Right renal pelvis (tissue), 4 donors: ENCODE measurements around the gene ULBP1. TPM values are rescaled to one million over a fixed set of nuclear protein-coding genes. Genes with fewer than 3 reads are reported as not detected.
"Not testable (repeated sequence)": the region's sequence is repeated elsewhere in the genome, so short reads cannot be mapped to it uniquely, and the experiment has no call there.

Source experiments
- DNase-seq, 4 donors: peaks; one replicate each; pipeline ENCODE4 v3.0.0-alpha.2; 2013; ENCODE audit warnings: low read depth in 4 of 4, low spot score in 3 of 4, missing footprints in 1 of 4
- polyA plus RNA-seq, 4 donors: library from polyadenylated mRNA; unstranded; fragments of 120-200 nt; gene quantifications; one replicate each; pipeline ENCODE4 v1.2.1, GENCODE V29; 2013; ENCODE audit not compliant: insufficient read length in 4 of 4

ULBP1 gene
- 1 to 10 TPM; 1.5 to 2.1 (median 1.8) TPM for polyA plus RNA-seq

GRCh38 chr6:149963462-149964307, at the start of gene ULBP1:
Gene ULBP1 (plus strand): TSS chr6:149963943. CDS start chr6:149964050, 107 bp downstream.
- DNase-seq = peak in 1 of 4 donors; percentile 47

- no peak for DNase-seq
These were observed 47.5 kb upstream of the ULBP1 start for GRCh38 chr6:149915970-149916865.

GRCh38 chr6:149917679-149918078, 46.1 kb upstream of the ULBP1 start:
- DNase-seq = no peak

- DNase-seq = no peak
These were observed 45.4 kb upstream of the ULBP1 start for GRCh38 chr6:149918151-149918905.

- not testable (repeated sequence) for DNase-seq
These were observed 44.5 kb upstream of the ULBP1 start for GRCh38 chr6:149919126-149919833.

- DNase-seq = no peak
These were observed 43.9 kb upstream of the ULBP1 start for GRCh38 chr6:149919834-149920225.

GRCh38 chr6:149921361-149921760, 42.4 kb upstream of the ULBP1 start:
- no peak for DNase-seq

- DNase-seq = not testable (repeated sequence)
These were observed 41.7 kb upstream of the ULBP1 start for GRCh38 chr6:149922091-149922490.

- DNase-seq = peak; percentile 73 to 84 (median 74)
These were observed 41.0 kb upstream of the ULBP1 start, which contains the start of gene RAET1G for GRCh38 chr6:149922642-149923326. Gene RAET1G (minus strand): TSS chr6:149923121. CDS start chr6:149923010, 111 bp downstream.

GRCh38 chr6:149923327-149923986, 40.3 kb upstream of the ULBP1 start:
- no peak for DNase-seq

- no peak for DNase-seq
These were observed 39.4 kb upstream of the ULBP1 start for GRCh38 chr6:149924206-149924932.

GRCh38 chr6:149924933-149925252, 38.9 kb upstream of the ULBP1 start:
- no peak for DNase-seq

GRCh38 chr6:149925253-149925973, 38.3 kb upstream of the ULBP1 start:
- no peak for DNase-seq

- peak in 3 of 4 donors; percentile 60 to 74 (median 72) for DNase-seq
These were observed 37.6 kb upstream of the ULBP1 start for GRCh38 chr6:149925974-149926777.

GRCh38 chr6:149927025-149927424, 36.7 kb upstream of the ULBP1 start:
- DNase-seq = not testable (repeated sequence)

- no peak for DNase-seq
These were observed 34.3 kb upstream of the ULBP1 start for GRCh38 chr6:149929422-149929821.

- no peak for DNase-seq
These were observed 32.2 kb upstream of the ULBP1 start for GRCh38 chr6:149931501-149931900.
